ENCODE measurements around the gene KRTAP23-1. TPM values are rescaled to one million over a fixed set of nuclear protein-coding genes. Genes with fewer than 3 reads are reported as not detected.

KRTAP23-1 gene
- polyA plus RNA-seq, 1 of the 3 experiments (the other 2 are of a cell fraction) = not detected

DNA sequence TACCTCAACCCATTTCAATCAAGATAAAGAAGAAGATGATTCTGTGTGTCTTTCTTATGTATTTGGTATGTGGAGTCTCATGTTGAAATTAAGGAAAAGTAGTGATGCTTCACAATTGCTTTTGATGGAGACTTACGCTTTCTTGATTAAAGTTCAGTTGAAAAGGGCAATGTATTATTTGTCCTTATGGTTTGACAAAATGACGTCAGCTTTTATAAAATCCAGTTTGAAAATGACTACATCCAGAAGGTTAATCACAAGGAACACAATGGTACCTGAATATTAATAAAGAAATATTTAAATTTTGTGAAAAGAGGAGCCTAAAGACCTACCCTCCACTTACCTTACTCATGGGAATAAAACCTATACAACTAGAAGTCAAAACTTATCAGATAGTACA is 32.7 kb downstream of the KRTAP23-1 start:
- no peaks in the 10 kb centered on the region for H3F3A ChIP-seq (replicated peaks; ENCODE audit: insufficient read depth)
- H3K9me2 ChIP-seq = no peaks in the 10 kb centered on the region
- H3K4me2 ChIP-seq = no peak overlapping the region
- TF ChIP-seq, protein P1, sequence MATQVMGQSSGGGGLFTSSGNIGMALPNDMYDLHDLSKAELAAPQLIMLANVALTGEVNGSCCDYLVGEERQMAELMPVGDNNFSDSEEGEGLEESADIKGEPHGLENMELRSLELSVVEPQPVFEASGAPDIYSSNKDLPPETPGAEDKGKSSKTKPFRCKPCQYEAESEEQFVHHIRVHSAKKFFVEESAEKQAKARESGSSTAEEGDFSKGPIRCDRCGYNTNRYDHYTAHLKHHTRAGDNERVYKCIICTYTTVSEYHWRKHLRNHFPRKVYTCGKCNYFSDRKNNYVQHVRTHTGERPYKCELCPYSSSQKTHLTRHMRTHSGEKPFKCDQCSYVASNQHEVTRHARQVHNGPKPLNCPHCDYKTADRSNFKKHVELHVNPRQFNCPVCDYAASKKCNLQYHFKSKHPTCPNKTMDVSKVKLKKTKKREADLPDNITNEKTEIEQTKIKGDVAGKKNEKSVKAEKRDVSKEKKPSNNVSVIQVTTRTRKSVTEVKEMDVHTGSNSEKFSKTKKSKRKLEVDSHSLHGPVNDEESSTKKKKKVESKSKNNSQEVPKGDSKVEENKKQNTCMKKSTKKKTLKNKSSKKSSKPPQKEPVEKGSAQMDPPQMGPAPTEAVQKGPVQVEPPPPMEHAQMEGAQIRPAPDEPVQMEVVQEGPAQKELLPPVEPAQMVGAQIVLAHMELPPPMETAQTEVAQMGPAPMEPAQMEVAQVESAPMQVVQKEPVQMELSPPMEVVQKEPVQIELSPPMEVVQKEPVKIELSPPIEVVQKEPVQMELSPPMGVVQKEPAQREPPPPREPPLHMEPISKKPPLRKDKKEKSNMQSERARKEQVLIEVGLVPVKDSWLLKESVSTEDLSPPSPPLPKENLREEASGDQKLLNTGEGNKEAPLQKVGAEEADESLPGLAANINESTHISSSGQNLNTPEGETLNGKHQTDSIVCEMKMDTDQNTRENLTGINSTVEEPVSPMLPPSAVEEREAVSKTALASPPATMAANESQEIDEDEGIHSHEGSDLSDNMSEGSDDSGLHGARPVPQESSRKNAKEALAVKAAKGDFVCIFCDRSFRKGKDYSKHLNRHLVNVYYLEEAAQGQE (IDR thresholded peaks at IDR 0.05; ENCODE audit: low read depth, low read length) = no peak
- TF ChIP-seq, protein P2, sequence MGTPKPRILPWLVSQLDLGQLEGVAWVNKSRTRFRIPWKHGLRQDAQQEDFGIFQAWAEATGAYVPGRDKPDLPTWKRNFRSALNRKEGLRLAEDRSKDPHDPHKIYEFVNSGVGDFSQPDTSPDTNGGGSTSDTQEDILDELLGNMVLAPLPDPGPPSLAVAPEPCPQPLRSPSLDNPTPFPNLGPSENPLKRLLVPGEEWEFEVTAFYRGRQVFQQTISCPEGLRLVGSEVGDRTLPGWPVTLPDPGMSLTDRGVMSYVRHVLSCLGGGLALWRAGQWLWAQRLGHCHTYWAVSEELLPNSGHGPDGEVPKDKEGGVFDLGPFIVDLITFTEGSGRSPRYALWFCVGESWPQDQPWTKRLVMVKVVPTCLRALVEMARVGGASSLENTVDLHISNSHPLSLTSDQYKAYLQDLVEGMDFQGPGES (IDR thresholded peaks at IDR 0.05; ENCODE audit: low read depth, low read length) = no peak
- TF ChIP-seq JUND (IDR thresholded peaks at IDR 0.05) (no peak), EP300 (IDR thresholded peaks at IDR 0.05; ENCODE audit: borderline replicate concordance in 1 of 2, low read depth in 1 of 2, low read length in 1 of 2) (no peak), FOXM1 (IDR thresholded peaks at IDR 0.05; ENCODE audit: low read depth) (no peak), TCF12 (IDR thresholded peaks at IDR 0.05) (no peak), GABPA (IDR thresholded peaks at IDR 0.05; ENCODE audit: low read depth) (no peak), EZH2phosphoT487 (IDR thresholded peaks at IDR 0.05; ENCODE audit: borderline replicate concordance, low read depth) (no peak), MEF2A (IDR thresholded peaks at IDR 0.05; ENCODE audit: borderline replicate concordance, low read depth) (no peak)
- no peaks in the 10 kb centered on the region for H3K9me3 ChIP-seq
- H2AFZ ChIP-seq (ENCODE audit: low read depth) = no peak overlapping the region
- no peaks in the 10 kb centered on the region for H3K36me3 ChIP-seq (replicated peaks in 1 of 2; ENCODE audit: control insufficient read depth in 1 of 2, insufficient read depth in 2 of 2, low read length in 1 of 2)
- no peaks in the 10 kb centered on the region for H3K79me2 ChIP-seq (ENCODE audit: insufficient read depth)
- no peak overlapping the region for H3K4me3 ChIP-seq (ENCODE audit: low read depth in 2 of 2, low read length in 1 of 2)
- no peaks in the 10 kb centered on the region for H3K4me1 ChIP-seq (ENCODE audit: control insufficient read depth in 1 of 2, insufficient read depth in 2 of 2, low read depth in 1 of 2, low read length in 1 of 2)
- H4K20me1 ChIP-seq (ENCODE audit: insufficient read depth) = no peaks in the 10 kb centered on the region
- ChIA-PET CTCF (no interaction called here), POLR2A (no interaction called here)
- DNase-seq = no peak
- H3K27me3 ChIP-seq (ENCODE audit: insufficient read depth) = no peaks in the 10 kb centered on the region; the same call in 1 of the 2 replicates
- H3K9ac ChIP-seq = no peak overlapping the region
- WGBS (ENCODE audit: low lambda C conversion rate) = 25% methylated on average over 2 of the region's 2 CpGs
- no peak overlapping the region for H3K27ac ChIP-seq (ENCODE audit: low read depth in 2 of 2, low read length in 1 of 2)

DNA sequence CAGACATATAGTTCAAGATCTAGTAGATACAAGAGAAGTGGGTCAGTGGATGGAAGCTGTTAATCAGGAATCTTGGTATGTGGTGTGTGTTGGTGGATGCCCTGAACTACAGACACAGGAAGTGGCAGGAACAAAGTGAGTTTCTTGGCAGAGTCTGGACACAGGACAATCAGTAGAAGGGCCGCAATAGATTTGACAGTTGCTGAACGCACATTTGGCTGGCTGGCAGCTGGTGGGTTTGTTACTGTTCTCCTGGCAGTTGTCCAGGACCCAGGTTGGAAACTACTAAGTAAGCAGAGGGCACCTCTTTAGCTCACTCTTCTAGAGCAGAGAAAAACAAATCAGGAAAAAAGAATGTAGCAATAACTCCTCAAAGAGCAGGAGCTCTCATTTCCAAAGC is 41.5 kb downstream of the KRTAP23-1 start:
- no peaks in the 10 kb centered on the region for H3K9me3 ChIP-seq
- H3K36me3 ChIP-seq (replicated peaks in 1 of 2; ENCODE audit: control insufficient read depth in 1 of 2, insufficient read depth in 2 of 2, low read length in 1 of 2) = no peaks in the 10 kb centered on the region
- no peak overlapping the region for H2AFZ ChIP-seq (ENCODE audit: low read depth)
- H3K4me1 ChIP-seq (ENCODE audit: control insufficient read depth in 1 of 2, insufficient read depth in 2 of 2, low read depth in 1 of 2, low read length in 1 of 2) = no peaks in the 10 kb centered on the region
- no peaks in the 10 kb centered on the region for H3F3A ChIP-seq (replicated peaks; ENCODE audit: insufficient read depth)
- no peak overlapping the region for H3K4me2 ChIP-seq
- no peak overlapping the region for H3K4me3 ChIP-seq (ENCODE audit: low read depth in 2 of 2, low read length in 1 of 2)
- no peaks in the 10 kb centered on the region for H4K20me1 ChIP-seq (ENCODE audit: insufficient read depth)
- ChIA-PET POLR2A (no interaction called here), CTCF (no interaction called here)
- no peaks in the 10 kb centered on the region for H3K79me2 ChIP-seq (ENCODE audit: insufficient read depth)
- H3K9ac ChIP-seq = no peak overlapping the region
- 10% methylated on average over 2 of the region's 2 CpGs for WGBS (ENCODE audit: low lambda C conversion rate)
- H3K27me3 ChIP-seq (ENCODE audit: insufficient read depth) = no peaks in the 10 kb centered on the region; the same call in 1 of the 2 replicates
- H3K9me2 ChIP-seq = no peaks in the 10 kb centered on the region
- no peak for TF ChIP-seq NFIC (IDR thresholded peaks at IDR 0.05; ENCODE audit: borderline replicate concordance)
- no peak for TF ChIP-seq MEF2A (IDR thresholded peaks at IDR 0.05; ENCODE audit: borderline replicate concordance, low read depth)
- TF ChIP-seq, protein P2 (IDR thresholded peaks at IDR 0.05; ENCODE audit: low read depth, low read length) = no peak
- no peak for TF ChIP-seq EP300 (IDR thresholded peaks at IDR 0.05; ENCODE audit: borderline replicate concordance in 1 of 2, low read depth in 1 of 2, low read length in 1 of 2)
- no peak for TF ChIP-seq GATA2 (CRISPR knock-in tag; IDR thresholded peaks at IDR 0.05)
- TF ChIP-seq RXRA (IDR thresholded peaks at IDR 0.05; ENCODE audit: borderline replicate concordance, low read depth) = no peak
- no peak overlapping the region for H3K27ac ChIP-seq (ENCODE audit: low read depth in 2 of 2, low read length in 1 of 2)
- peak; percentile 0 for DNase-seq

All from SK-N-SH (cell line).